22Rv1 (cell line): ENCODE results near the gene GAGE10.

ENCODE experiments used
- ZFX ChIP-seq: fragments of 450-650 bp; IDR thresholded peaks from 2 replicates; pipeline ENCODE4 v1.6.1; 2017; ENCODE audit warnings: antibody characterized with exemption, borderline replicate concordance
- TF ChIP-seq, protein P1 (sequence below): fragments of 450-650 bp; IDR thresholded peaks from 2 replicates; pipeline ENCODE4 v1.5.1; 2017; ENCODE audit warnings: mild to moderate bottlenecking

DNA sequence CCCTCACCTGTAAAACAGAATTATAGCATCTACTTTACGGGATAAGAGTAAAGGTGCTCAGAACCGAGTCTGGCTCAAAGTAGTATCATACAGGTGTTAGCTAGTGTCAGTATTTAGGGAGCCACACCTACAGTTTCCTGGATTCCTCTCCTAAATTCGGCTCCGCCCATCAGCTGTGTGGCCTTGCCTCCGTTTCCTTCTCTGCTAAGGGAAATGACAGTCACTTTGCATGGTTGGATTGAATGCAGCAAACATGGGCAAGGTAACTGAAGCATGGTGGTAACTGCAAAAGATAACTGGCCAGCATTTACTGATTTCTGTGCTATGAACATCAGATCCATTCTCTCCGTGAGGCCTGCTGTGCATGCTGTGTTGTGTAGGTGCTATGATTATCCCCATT, 31.0 kb upstream of the GAGE10 start:
- TF ChIP-seq, protein P1, sequence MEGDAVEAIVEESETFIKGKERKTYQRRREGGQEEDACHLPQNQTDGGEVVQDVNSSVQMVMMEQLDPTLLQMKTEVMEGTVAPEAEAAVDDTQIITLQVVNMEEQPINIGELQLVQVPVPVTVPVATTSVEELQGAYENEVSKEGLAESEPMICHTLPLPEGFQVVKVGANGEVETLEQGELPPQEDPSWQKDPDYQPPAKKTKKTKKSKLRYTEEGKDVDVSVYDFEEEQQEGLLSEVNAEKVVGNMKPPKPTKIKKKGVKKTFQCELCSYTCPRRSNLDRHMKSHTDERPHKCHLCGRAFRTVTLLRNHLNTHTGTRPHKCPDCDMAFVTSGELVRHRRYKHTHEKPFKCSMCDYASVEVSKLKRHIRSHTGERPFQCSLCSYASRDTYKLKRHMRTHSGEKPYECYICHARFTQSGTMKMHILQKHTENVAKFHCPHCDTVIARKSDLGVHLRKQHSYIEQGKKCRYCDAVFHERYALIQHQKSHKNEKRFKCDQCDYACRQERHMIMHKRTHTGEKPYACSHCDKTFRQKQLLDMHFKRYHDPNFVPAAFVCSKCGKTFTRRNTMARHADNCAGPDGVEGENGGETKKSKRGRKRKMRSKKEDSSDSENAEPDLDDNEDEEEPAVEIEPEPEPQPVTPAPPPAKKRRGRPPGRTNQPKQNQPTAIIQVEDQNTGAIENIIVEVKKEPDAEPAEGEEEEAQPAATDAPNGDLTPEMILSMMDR: no peak
- no peak for TF ChIP-seq ZFX
